ENCODE data around the gene FBLN7.
"Not testable (repeated sequence)": the region's sequence is repeated elsewhere in the genome, so short reads cannot be mapped to it uniquely, and the experiment has no call there.

The FBLN7 gene

GRCh38 chr2:112184121-112184520 is 45.9 kb downstream of the FBLN7 start:
- DNase-seq (ENCODE audit: low read depth) = no peak

- no peak for DNase-seq (ENCODE audit: low read depth)
These were observed 46.9 kb downstream of the FBLN7 start for GRCh38 chr2:112185131-112185530.

DNA sequence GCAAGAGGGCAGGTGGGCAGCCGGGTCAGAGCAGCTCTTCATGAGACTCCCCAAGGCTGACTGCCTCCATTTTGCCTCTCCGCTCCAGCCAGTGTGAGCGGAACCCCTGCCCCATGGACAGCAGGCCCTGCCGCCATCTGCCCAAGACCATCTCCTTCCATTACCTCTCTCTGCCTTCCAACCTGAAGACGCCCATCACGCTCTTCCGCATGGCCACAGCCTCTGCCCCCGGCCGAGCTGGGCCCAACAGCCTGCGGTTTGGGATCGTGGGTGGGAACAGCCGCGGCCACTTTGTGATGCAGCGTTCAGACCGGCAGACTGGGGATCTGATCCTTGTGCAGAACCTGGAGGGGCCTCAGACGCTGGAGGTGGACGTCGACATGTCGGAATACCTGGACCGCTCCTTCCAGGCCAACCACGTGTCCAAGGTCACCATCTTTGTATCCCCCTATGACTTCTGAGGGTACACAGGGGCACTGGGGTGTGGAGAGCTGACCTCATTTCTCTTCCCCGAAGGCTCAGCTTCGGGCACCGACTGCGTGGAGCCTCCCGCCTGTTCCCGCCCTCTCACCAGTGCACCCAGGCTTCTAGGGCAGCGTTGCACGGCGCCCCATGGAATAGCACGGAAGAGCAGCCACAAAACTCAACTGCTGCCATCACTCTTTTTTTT is 49.0 kb downstream of the FBLN7 start:
- no peak for DNase-seq (ENCODE audit: low read depth)

DNA sequence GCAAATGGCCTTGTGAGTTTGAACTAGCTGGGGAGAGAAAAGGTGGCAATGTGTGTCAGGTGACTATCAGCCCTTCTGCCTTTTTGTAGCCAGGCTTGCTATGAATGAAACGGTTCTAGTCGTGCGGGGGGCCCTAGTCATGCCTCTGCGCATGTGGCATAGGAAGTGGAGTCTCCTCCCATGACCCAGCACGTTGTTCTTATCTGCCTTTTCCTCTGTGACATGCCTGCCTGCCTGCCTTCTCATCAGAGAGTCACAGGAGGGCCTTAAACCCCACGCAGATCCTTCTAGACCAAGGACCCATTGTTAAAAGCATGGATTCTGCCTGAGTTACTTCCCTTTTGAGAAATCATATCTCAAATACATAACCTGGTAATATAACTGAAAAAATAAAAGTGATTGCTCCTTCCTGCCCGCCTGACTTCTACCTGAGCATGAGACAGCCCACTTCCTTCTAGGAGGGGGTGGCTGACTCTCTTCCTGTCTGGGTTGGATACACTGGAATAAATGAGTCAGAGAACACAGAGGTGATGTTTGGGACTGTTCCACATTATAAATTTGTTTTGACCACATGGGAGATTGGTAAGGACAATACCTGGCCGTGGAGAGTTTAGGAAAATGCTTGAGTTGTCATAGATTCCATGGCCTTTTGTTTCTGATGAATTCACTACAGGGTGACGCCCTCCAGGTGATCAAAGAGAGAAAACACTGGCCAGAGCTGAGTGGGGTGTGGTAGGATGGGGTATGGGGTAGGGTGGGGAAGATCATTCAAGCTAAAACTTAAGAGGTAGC is 49.8 kb downstream of the FBLN7 start:
- peak; percentile 64 for DNase-seq (ENCODE audit: low read depth)

DNA sequence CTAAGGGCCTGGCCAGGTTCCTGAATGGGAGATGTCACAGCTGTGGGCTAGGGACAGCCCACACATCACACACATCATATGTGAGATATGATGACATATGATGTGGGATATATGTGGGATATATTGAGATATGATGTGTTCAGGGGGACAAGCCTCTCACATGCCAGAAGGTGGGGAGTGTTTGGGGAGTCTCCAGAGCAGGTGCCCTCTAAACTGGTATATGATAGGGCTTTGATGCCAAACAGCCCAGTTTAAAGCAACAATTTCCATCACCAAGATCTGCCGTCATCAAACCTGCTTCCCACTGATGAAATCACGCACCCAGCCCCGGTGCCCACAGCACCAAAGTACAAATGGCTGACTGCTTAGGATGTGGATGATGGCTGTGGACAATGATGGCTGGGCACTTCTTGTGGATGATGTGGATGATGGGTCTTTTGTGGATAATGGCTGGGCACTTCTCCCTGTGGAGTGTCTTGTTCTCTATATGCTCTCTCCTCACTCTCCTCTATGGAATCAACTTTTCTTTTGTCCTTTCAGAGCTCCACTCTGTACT is 50.9 kb downstream of the FBLN7 start:
- DNase-seq (ENCODE audit: low read depth) = no peak

DNA sequence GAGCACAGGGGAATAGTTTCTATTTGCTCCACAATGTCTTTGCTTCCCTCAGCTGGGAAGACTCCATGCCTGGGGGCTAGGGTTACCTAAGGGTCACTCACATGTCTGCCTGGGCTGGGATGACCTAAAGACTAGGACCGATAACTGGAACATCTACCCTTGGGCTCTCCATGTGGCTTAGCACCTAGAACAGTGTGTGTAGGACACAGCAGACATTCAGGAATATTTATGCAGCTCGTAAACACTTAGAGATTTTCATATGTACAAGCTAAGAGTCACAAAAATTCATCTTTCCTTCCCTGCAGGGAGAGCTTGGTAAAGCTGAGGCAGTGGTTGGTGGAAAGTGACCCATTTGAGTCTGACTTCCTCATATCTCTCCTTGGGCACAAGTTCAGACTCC is 55.8 kb downstream of the FBLN7 start:
- DNase-seq (ENCODE audit: low read depth) = no peak

- DNase-seq (ENCODE audit: low read depth) = no peak
These were observed 56.3 kb downstream of the FBLN7 start for GRCh38 chr2:112194482-112194881.

DNA sequence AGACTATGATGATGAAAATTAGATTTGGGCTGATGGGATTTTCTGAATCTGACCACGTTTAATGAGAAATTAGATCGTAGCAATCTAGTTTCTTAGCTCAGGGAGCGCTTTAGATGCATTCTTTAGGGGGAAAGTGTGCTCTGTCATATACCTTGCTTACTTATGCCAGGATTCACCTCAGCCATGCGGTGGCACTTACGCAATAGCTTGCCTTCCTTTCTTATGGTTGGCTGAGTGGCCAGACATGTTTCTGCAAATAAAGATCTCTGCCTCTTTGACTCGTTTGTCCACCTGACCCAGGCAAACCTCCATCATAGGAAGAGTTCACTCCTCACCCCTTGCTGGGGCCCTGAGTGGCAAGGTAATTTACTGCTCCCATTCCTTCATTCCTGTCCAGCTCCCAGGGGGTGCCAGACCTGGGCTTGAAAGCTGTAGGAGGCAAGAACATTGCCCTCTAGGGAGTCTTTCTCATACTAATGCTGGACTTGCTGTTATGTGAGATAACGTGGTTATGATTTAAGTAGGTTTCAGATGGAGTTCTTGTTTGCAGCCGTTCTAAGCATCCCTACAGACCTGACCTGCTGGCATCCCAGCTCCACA is 57.1 kb downstream of the FBLN7 start:
- DNase-seq (ENCODE audit: low read depth) = no peak

DNA sequence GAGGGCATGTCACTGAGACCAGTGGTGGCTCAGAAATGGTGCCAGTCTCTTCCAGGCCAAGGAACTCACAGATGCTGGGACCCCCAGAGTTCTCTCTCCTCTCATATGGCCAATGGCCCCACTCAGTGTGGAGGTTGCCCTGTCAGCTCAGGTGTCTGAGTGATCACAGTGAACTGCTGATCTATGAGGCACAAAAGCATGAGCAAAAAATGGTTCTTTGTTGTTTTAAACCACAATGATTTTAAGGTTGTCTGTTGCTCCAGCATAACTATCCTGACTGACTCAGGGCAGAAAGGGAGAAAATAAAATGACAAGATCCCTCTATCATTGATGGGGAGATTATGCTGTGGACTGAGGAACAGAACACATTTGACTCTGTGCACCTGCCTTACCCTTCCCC is 57.8 kb downstream of the FBLN7 start:
- no peak for DNase-seq (ENCODE audit: low read depth)

DNA sequence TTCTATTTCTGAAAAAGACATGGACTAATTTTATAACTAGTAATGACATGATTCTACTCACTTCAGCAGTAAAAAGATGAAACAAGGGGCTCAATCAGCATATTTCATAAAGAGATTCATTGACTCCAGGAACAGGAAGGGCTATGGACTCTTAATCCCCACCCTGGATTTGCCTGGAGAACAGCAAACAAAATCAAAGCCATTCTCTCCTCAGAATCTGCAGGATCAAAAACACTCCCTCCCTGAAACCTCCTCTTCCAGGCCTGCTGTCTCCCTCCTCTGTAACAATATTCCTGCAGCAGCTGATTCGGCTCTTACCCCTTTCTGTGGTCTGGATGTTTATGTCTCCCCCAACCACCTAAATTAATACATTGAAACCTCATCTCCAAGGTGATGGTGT is 59.7 kb downstream of the FBLN7 start:
- no peak for DNase-seq (ENCODE audit: low read depth)

GRCh38 chr2:112198780-112199179 is 60.6 kb downstream of the FBLN7 start:
- DNase-seq (ENCODE audit: low read depth) = no peak

DNA sequence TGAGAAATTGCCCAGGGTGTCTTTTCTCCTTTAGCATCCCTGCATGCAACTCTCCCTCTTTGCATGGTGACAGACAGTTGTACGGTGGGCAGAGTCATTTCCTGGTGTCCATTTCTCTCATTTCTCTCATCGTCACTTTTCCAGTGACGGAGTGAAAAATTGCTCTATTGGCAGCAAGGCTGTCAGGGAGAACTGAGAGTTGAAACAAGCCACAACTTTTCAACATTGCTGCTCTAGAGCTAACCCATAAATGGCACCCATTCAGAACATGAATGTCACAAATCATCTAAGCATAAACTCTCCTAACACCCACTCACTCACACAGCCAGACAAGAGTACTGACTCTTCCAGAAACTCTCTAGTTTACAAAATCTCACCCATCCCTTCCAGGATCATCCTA is 61.0 kb downstream of the FBLN7 start:
- no peak for DNase-seq (ENCODE audit: low read depth)

GRCh38 chr2:112201696-112202430 is 63.7 kb downstream of the FBLN7 start:
- DNase-seq (ENCODE audit: low read depth) = no peak

- DNase-seq (ENCODE audit: low read depth) = no peak
These were observed 66.2 kb downstream of the FBLN7 start for GRCh38 chr2:112204411-112204810.

- DNase-seq (ENCODE audit: low read depth) = not testable (repeated sequence)
These were observed 69.7 kb downstream of the FBLN7 start for GRCh38 chr2:112207905-112208304.

DNA sequence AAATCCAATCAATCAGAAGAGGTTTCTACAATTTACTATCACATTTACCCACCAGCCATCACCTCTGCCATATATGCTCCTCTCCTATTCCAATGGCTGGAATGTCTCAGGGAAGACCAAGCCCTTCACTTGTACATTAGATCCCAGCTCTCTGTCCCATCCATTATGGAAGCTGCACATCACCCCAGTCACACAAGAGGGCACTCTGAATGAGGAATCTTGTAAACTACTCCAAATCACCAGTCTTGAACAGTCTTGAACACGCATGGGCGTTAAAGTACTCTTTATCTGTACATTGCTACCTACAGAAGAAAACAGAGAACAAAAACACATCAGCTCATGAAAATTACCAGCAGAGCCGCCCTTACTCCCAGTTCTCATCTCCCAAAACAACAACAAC is 78.0 kb downstream of the FBLN7 start:
- DNase-seq (ENCODE audit: low read depth) = no peak

DNA sequence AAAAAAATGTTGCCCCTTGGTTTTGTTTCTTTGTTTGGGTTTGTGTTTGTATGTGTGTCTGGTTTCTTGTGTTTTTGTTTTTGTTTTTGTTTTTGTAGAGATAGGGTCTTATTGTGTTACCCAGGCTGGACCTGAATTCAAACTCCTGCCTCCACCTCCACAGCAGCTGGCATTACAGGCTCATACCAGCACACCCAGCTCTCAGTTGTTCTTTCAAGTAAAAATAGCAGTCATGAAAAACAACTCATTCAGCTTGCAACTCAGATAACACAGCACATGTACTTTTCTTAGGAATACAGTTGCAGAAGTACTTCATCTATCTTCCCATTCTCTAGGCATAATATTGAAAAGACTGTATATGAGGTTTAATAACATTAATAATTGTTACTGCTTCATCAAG is 79.7 kb downstream of the FBLN7 start:
- DNase-seq (ENCODE audit: low read depth) = no peak

DNA sequence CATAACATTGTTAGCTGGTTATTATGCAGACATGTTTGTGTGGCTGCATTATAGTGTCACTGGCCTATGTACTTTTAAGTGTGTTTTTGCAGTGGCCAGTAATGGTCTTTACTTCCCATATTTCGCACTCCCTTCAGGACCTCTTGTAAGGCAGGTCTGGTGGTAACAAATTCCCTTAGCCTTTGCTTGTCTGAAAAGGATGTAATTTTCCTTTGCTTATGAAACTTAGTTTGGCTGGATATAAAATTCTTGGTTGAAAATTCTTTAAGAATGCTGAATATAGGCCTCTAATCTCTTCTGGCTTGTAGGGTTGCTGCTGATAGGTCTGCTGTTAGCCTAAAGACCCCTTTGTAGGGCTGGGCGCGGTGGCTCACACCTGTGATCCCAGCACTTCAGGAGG is 82.0 kb downstream of the FBLN7 start:
- DNase-seq (ENCODE audit: low read depth) = no peak

DNA sequence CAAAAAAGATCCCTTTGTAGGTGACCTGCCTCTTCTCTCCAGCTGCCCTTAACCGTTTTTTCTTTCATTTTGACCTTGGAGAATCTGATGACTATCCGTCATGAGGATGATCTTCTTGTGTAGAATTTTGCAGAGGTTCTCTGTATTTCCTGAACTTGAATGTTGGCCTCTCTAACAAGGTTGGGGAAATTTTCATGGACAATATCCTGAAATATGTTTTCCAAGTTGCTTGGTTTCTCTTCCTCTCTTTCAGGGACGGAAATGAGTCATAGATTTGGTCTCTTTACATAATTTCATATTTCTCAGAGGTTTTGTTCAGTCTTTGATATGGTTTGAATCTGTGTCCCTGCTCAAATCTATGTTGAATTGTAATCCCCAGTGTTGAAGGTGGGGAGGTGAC is 82.6 kb downstream of the FBLN7 start:
- DNase-seq (ENCODE audit: low read depth) = no peak

GRCh38 chr2:112229348-112229747 is 91.2 kb downstream of the FBLN7 start:
- no peak for DNase-seq (ENCODE audit: low read depth)

- no peak for DNase-seq (ENCODE audit: low read depth)
These were observed 92.2 kb downstream of the FBLN7 start for GRCh38 chr2:112230371-112230770.

All from activated gamma-delta T cell treated with anti-CD3 and anti-CD28 coated beads, Interleukin-2, amount 50 U/mL, for 16 hours (primary cell).